Activated CD4-positive, alpha-beta T cell treated with anti-CD3 and anti-CD28 coated beads for 24 hours (primary cell): ENCODE results near the gene PYGB.

Experiments
- DNase-seq, 2 donors: peaks; one replicate each; pipeline ENCODE4 v3.0.0-alpha.2; 2020; ENCODE audit warnings: low read depth in 2 of 2

Gene PYGB

DNA sequence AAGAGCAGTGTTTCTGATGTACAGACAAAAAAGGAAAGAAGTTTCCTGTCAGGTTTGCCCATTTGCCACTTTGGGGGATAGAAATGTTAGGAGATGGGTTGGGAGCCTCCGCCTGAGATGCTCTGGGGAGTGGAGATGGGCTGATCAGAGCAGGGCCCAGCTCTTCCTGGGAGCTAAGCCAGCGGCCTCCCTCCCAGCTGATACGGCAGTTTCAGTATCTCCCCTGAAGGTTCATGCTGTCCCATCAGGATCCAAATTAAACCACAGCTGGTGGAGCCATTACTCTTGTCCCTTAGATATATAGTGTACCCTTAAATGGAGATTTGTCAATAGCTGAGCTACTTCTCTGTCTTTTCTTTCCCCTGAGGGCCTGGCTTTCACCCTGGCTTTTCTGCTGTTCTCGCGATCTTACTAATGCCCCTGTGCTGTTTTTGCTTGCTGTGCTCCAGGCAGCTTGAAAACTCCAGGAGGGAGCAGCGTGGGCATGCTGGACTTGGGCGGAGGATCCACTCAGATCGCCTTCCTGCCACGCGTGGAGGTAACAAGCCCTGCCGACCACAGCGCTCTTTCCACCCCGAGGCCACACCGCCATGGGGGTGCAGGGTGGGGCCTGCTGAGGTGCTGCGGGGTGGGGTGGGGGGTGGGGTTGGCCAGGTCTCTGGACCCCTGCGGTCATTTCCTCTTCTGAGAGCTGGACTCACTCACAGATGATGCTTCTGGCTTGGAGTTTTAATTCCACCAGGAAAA, 31.5 kb upstream of the PYGB start:
- DNase-seq, result no peak

DNA sequence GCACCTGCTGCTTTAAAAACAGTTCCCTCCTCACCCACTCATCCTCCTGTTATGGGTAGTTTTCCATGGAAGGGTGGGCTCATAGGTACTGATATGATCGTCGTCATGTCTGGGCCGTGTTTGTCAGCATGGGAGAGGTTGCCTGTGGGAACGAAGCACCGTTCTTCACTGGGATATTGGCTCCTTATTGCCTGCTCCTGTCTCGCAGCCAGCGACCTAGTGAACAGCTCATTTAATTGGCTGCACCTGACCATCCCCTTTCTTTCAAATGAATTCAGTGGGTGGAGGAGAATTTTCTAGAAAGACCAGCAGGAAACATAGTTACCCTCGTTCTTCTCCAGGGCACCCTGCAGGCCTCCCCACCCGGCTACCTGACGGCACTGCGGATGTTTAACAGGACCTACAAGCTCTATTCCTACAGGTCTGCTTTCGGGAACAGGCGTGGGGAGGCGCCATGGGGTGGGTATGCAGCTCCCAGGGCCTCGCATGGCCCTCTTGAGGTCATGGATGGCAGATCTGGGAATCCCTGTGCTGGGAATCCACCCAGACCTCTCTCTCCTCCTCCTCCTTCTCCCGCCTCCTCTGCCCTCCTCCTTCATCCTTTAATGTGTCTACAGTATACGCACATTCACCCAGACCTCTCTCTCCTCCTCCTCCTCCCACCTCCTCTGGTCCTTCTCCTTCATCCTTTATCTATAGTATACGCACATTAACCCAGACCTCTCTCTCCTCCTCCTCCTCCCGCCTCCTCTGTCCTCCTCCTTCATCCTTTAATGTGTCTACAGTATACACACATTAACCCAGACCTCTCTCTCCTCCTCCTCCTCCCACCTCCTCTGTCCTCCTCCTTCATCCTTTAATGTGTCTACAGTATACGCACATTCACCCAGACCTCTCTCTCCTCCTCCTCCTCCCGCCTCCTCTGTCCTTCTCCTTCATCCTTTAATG, 30.4 kb upstream of the PYGB start:
- no peak for DNase-seq

DNA sequence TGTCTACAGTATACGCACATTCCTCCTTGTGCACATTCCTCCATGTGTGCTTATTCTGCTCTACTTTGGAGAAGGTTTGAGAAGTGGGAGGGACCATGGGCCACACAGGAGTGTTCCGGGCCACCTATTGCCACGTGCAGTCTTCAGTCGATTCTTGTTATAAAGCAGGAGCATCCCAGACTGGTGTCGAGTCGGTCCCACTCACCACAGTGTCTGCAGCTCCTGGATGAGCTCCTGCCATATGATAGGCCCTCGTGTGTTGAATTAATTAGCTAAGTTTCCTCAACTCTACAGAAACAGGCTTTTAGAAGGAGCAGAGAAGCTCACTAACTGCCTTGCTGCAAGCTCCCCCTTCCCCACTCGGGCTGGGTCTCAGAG, 29.8 kb upstream of the PYGB start:
- no peak for DNase-seq

DNA sequence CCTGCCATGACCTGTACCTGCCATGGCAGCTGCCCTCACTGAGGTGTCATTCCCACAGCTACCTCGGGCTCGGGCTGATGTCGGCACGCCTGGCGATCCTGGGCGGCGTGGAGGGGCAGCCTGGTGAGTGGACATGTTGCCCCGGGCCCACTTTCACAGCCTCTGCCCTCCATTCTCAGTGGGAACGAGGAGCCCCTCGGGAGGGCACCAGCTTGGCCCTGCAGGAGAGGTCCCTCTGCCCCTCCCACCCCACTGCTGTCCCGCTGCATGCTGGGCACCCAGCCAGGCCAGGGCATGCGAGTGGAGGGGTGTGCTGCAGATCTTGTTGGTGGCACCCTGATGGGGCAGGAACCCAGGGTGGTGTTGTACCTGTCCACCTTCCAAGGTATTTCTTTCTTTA, 29.4 kb upstream of the PYGB start:
- DNase-seq, result no peak

DNA sequence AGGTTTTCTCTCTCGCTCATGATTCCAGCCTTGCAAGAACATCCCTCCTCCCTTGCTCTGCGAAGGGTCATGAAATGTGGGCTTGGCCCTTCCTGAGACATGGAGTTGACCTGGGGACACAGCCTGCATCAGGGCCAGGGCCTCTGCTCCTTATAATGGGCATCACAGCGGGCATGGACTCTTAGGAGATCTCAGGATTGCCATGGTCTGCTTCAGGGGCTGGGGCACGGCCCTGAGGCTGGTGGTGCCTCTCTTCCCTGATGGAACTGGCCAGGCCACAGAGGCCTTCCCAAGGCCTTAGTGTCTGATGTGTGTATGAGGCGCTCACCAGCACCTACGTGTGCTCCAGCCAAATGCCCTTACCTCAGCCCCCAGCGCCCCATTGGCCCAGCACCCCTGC, 28.5 kb upstream of the PYGB start:
- DNase-seq, result no peak

DNA sequence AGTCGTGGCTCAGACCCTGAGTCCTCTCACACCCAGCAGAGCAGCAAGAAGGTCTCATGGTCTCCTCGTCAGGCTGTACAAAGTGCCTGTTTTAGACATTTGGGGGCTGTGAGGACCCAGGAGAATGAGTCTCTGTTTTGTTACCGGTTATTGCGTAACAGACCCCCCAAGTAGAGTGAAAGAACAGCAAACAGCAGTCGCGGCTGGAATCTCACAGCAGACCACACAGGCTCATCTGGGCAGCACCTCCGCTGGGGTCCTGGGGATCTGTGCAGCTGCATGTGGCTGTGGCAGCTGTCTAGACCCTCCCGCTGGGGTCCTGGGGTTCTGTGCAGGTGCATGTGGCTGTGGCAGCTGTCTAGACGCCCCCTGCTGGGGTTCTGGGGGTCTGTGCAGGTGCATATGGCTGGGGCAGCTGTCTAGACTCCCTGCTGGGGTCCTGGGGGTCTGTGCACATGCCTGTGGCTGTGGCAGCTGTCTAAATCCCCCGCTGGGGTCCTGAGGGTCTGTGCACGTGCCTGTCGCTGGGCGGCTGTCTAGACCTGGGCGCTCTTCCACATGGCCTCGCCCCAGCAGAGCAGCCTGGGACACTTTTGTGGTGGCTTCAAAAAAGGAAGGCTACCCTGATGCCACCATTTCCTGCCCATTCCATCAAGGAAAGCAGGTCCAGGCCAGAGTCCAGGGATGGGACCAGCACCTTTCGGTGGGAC, 27.7 kb upstream of the PYGB start:
- DNase-seq, result no peak

DNA sequence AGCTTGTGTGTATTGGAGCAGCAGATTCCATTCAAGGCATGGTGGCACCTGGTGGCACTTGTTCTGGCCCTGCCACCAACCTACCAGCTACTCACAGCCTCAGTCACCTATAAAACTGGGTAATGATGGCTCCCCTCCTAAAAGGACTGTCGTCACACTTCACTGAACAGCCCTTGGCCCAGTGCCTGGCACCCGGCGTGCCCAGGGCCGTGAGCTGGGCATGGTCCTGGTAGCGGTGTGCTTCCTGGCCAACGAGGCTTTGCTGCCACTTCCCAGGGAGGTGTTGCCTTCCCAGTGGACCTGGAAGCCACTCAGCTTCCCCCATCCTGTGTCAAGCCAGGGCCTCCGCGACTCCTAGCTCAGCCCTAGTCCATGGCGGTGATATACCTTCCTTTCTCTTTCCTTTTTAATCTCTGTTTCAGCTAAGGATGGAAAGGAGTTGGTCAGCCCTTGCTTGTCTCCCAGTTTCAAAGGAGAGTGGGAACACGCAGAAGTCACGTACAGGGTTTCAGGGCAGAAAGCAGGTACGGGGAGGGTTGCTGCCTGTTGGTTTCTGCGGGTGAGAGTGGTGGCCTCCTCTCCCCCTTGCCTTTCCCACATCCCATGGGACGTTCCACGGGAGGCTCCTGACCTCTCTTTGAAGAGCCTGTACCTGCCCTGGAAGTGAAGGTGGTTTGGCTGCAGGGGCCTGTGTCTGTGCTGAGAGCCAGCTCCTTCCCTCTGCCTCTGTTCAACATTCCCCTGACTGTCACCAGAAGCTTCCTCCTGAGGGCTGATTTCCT, 26.9 kb upstream of the PYGB start:
- no peak for DNase-seq

DNA sequence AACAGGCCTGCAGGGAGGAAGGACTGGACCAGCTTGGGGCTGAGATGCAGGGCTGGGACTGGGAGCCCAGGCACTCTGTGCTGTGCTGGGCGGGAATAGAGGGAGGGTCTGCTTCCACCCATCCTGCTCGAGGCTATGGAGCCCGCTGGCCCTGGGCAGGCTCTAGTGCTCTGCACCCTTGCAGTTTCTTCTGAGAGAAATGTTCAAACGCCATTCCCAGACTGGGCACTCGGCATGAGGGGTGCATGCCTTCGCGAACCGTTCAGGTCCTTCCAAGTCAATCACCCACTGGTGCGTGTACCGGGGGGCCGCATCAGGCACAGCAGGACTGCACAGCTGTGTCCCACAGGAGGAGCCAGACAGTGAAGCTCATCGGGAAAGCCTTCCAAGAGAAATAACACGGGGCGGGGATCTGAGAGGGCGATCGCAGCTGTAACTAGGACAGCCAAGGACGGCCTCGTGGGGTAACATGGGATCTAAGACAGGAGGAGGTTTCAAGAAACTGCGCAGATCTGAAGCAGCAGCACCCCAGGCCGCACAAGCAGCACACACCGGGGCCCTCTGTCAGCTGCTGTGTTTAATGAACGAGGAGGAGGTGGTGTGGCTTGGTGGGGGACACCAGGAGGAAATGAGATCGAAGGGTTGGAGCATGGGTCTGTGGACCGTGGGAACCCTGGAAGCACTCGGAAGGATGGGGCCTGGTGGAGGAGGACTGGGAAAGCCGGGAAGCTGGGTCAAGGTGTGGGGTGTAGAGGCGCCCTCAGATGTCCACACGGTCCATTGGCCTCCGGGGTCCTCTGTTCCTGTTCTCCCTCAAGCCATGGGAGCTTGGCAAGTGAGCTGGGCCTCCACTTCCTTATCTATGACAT, 26.1 kb upstream of the PYGB start:
- DNase-seq, result no peak

DNA sequence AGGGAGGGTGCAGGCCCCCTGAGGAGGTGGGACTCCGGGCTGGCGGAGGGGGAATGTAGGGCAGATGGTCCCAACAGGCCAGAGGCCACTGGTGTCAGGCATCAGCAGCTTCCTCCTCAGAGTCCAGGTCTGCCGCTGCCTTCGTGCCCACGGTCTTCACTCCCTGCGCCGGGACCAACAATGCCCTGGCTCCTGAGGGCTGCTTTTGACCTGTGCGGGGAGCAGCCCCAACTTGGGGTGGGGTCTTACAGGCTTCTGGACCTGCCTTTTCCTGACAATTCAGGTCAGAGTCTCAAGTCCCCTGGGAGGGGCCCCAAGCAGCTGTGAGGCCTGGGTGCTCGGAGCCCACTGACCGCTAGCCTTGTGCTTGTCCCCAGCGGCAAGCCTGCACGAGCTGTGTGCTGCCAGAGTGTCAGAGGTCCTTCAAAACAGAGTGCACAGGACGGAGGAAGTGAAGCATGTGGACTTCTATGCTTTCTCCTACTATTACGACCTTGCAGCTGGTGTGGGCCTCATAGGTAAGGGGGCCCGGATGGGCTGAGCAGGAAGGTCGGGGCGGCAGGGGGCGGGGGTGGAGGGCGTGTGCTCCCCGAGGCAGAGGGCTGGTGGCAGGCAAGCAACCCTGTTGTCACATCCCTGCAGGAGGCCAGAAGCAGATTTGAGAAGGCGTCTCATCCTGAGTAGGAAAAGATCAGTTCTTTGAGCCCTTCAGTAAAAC, 25.3 kb upstream of the PYGB start:
- DNase-seq, result no peak

DNA sequence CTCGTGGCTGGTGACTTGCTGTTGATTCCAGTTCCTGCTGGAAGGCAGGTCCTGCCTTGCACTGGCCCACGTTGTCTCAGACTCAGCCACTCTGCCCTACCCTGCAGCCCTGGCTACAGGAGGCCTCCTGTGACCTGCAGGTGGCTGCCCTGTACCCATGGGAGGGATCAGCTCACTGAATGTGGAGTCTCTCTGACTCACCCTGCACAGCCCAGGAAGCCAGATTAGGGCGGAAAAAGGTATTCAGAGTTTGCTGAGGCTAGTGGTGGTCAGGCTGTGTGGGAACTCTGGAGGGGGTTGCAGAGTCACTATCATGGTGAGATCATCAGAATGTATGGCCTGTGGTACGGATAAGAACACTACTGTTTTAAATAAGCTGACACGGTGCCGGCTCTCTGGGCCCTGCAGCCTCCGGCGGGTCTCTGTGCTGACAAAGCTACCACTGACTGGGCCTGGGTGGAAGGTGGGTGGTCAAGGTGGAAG, 24.7 kb upstream of the PYGB start:
- DNase-seq, result peak in 1 of 2 donors; percentile 26

DNA sequence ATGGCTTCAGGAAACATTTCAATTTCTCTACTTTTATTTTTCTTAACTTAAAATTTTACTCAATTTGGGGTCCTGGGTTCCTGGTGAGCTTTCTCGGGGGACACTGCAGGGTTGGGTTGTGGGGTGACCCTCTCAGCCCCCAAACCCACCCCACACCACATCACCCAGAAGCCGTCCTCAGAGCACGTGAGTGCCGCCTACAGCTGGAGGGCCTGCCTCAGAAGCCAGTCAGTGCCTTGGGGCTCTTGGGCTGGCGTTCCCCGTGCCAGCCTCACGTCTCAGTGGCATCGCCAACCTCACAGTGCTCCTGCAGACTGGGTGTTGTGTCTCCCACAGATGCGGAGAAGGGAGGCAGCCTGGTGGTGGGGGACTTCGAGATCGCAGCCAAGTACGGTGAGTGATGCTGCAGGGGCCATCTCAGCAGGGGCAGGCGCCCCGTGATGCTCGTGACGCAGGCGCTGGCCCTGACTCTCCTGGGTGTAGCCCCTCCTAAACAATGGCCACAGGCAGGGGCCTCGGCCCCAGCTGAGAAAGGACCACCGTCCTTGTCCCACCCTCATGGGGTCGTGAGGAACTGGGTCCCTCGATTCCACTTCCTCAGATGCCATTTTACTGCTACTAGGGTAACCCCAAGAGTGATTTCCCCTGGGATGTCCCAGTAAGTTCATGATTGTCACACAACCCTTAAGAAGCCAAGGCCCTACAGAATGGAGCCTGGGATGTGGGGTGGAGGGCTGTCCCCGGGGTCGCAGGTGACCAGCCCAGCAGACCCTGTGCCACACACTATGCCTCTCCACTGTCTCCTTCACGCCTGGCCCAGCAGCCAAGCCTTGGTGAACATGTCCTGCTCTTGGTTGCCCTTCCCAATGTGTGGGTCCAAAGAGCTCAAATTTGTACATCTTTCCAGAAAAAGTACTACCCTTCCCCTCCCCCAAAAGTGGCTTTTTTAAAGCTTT, 23.8 kb upstream of the PYGB start:
- no peak for DNase-seq

DNA sequence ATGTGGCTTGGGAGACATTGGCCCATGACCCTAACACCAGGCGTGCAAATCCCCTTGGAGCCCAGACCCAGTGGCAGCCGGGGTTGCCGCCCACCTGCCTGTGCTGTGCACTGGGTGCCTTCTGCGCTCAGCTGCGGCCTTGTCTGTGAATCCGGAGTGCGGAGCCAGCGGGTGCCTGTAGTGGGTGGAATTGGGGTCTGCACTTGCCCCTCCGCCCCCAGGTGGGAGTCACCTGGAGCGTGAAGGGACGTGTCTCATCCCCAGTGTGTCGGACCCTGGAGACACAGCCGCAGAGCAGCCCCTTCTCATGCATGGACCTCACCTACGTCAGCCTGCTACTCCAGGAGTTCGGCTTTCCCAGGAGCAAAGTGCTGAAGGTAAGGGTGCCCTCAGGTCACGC, 22.9 kb upstream of the PYGB start:
- DNase-seq, result no peak

DNA sequence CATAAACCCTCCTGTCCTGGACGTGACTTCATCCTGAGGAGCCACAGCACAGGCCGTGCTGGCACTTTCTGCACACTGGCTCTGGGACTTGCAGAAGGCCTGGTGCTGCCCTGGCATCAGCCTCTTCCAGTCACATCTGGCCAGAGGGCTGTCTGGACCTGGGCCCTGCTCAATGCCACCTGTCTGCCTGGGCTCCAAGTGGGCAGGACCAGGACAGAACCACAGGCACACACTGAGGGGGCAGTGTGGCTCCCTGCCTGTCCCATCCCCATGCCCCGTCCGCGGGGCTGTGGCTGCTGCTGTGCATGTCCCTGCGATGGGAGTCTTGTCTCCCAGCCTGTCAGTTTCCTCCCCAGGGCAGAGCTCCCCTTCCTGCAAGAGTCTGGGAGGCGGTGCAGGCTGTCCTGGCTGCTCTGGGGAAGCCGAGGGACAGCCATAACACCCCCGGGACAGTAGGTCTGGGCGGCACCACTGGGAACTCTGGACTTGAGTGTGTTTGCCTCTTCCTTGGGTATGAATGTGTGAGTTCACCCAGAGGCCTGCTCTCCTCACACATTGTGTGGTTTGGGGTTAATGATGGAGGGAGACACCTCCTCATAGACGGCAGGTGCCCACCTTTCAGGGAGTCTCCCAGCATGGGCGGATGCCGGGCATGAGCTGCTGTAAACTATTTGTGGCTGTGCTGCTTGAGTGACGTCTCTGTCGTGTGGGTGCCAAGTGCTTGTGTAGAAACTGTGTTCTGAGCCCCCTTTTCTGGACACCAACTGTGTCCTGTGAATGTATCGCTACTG, 22.0 kb upstream of the PYGB start:
- DNase-seq, result no peak

DNA sequence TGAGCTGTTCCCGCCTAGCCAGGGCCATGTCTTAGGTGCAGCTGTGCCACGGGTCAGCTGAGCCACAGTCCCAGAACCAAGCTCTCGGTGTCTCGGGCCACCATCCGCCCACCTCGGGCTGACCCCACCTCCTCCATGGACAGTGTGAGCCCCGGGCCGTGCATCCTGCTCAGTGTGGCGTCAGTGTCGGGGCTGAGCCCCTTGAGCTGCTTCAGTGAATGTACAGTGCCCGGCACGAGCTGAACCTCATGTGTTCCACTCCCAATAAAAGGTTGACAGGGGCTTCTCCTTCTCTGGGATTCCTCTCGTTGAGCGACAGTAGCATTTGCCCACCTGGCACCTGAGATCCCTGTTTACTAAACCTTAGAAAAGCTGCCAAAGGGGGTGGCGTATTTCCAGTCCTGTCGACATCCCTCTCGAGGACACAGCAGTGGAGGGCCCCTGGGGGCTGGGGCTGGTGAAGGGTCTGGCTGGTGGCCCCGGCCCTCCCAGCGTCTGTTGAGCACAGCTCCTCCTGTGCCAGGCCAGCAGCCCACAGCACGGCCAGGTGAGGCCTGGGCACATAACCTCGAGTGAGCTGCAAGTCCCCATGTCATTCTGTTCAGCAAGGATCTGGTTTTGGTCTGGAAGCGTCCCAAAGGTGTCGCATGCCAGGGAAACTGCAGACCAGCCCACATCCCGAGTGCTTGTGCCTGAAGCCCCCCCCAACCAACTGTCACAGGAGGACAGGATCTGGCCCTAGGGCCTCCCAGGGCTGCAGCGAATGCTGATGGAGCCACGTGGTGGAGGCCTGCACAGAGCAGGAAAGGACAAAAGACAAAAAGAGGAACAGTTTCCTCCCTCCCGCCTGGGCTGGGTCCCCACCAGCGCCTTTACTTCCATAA, 21.2 kb upstream of the PYGB start:
- DNase-seq, result no peak

DNA sequence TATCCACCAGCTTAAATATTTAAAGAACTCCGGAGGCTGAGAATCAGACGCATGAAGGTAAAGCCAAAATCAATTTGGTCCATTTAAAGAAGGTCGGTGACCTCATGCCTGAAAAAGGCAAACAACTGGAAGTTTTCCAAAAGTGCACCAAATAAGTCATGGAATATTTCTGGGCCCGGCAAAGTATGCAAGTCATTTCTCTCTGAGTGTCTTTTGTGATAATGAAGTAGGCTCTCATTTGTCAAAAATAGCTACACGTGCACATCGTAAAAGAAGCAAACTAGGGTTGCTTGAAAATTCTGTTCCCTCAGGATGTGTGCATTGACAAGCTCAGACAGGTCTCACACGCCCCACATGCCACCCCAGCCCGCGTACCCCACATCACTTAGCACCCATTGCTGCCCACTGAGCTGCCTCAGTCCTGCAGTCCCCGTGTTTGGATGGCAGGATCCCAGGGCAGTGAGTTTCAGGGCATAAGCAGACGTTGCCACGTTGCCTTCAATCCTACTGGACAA, 20.5 kb upstream of the PYGB start:
- DNase-seq, result no peak

DNA sequence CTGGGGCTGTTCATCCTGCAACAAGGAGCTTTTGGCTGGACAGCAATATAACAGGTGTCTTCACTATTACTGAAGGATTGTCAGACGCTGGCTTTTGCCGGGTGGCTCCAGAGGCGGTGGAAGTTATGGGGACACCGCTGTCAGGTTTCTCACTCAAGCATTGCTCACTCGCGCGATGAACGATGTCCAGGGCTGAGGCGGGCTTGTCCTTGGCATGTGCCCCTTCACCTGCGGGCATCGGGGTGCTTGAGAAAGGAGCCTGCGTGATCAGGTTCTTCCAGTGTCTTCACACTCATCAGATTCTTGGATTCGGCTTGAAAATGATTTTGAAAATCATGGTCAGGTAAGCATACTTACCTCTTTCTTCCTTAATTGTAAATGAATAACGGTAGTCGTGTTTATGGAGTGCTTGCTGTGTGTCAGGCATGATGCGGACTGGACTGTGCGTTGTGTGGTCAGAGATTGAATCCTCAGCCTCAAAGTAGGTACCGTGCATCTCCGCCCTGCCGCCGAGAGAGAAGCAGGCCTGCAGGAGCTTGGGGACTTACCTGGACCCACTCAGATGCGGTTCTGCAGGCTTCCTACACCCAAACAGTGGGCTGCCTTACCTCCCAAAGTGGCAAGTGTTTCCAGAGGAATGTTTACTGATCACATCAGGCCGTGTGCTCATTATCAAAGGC, 18.3 kb upstream of the PYGB start:
- DNase-seq, result no peak
